Stimulated activated CD4-positive, alpha-beta T cell treated with anti-CD3 and anti-CD28 coated beads, Interleukin-2, amount 100 ng/mL, for 48 hours (primary cell): ENCODE measurements around the gene TMEM259.

Source experiments
- DNase-seq, 2 donors: peaks; one replicate each; pipeline ENCODE4 v3.0.0-alpha.2; 2020

TMEM259 gene

DNA sequence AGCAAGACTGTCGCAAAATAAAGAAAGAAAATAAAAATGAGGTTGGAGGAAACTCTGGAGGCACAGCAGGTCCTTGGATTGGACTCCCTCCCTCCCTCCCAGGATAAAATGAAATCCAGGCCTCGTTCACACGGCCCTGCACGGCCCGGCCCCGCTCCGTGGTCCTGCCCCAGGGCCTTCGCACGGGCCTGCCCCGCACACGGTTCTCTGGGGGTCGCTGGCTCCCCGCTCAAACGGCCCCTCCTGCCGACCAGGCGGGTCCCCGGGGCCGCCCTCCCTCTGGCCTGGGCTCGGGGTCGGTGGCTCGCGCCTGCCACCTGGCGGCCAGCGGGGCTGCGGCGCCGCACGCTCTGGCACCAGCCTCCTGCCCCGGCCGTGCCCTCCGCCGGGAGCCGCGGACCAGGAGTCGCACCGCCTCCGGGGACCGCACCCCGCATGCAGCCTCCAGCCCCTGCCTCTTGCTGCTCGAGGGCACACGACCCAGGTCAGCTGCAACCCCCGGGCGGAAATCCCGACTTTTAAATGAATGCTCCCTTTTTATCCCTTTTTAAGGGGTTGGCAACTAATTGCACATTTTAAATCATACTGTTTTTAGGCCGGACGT lies 38.3 kb downstream of the TMEM259 start:
- peak; percentile 74 to 87 for DNase-seq

DNA sequence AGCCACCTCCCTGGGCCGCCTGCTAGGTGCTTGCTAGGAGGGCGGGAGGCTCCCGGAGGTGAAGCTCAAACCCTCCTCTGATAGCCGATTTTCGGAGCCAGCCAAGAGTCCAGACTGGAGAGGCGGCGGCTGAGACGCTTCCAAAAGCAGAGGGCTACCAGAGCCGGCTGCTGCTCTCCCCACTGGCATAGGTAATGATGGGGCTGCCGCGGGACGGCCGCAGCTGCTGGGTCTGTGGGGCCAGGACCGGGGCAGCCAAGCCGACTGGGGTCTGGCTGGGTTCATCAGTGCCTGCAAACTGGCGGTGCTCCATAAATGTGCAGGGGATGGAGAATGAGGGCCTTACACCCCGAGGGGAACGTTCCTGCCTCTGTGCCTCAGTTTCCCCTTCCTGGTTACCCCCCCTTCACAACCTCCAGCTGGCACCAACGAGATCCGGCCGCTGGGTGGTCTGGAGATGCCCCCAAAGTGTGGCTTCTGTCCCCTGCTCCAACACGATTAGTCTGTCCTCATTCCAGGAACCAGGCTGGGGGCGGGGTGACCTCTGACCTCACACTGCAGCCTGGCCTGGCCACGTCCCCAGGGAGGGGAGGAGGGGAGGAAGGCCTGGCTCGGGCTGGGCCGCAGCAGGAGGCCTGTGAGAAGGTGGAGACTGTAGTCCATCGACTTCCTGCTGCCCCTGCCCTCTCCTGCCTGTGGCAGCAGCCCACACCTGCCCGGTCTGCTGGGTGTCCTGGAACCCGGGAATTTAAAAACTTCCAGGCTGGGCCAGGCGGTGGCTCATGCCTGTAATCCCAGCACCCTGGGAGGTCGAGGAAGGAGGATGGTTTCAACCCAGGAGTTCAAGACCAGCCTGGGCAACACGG lies 40.6 kb downstream of the TMEM259 start:
- DNase-seq = no peak

DNA sequence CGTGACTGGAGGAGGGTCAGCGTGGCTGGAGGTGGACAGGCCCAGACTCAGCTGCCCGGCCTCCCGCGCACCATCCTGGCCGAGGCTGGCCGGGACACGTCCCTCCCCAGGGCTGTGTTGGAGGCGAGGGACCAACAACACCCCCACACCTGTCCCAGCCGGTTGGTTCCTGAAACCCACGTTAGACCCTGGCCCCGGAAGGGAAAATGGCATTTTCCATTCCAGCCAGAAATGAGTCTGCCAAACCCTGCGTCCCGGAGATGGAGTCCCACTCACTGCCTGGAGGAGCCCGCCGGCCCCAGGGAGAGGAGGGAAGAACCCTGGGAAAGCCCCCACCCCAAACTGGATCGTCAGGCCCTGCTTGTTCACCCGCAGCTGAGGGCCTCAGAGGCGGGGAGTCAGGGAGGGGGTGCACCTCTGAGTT lies 41.6 kb downstream of the TMEM259 start:
- no peak for DNase-seq

DNA sequence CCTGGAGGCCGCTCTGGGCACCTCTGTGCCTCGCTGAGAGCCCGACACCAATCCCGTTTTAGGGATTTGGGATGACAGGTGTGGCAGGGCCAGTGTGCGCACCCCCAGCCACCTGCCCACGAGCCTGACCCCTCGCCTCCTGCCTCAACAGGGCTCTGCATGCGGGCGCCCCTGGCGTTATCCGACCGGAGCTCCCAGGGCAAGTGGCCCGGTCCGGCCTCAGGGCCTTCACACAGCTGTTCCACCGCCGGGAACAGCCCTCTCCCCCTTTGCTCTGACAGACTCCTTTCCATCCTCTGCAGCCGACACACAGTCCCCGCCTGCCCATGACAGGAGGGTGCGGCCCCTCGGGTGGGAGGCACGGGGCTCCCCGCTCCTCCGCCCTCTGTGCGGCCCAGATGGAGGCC lies 43.9 kb downstream of the TMEM259 start:
- no peak for DNase-seq

DNA sequence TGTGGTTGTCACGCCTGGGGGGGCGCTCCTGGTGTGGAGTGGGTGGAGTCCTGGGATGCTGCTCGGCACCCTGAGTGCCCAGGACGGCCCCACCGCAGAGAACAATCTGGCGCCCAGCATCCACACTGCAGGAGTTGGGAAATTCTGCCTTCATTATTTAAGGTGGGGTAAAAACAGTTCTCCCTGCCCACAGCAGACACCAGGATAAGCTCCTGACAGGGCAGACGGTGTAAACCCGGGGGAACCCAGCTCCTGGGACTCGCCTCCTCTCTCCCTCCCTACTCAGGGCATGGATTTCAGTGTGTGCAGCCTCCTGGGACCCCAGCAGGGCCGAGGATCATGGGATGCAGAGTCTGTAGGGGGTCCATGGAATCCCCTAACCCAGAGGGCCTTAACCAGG lies 44.4 kb downstream of the TMEM259 start:
- DNase-seq = no peak

DNA sequence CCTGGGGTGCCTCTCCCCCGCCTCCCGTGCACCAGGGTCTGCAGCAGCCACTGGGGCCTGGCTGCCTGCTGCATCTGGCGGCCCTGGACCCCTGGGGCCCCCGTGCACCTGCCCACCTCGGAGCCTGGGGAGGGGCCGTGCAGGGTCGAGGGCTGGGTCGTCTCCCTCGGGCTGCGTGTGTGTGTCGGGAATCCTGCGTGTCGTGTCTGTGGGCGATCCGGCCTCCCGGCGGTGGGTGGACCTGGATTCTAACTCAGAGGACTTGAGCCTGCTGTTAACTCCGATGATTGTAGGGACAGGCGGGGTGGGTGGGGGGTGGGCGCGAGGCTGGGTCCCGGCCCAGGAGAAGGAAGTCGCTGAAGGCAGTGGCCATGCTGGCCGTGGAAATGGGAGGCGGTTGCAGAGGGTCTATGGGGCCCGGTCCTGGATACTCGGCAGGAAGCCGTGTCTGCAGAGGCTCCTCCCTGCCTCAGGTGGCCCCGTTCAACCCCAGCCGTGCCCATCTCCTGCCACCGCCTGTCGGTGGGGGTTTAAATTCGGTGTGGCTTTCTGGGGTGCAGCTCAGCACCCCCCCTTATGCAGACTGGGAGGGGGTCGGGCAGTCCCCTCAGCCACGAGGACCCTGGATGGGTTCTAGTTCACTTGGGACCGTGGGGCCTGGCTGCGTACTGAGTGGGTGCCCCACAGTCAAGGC lies 46.2 kb downstream of the TMEM259 start:
- no peak for DNase-seq

DNA sequence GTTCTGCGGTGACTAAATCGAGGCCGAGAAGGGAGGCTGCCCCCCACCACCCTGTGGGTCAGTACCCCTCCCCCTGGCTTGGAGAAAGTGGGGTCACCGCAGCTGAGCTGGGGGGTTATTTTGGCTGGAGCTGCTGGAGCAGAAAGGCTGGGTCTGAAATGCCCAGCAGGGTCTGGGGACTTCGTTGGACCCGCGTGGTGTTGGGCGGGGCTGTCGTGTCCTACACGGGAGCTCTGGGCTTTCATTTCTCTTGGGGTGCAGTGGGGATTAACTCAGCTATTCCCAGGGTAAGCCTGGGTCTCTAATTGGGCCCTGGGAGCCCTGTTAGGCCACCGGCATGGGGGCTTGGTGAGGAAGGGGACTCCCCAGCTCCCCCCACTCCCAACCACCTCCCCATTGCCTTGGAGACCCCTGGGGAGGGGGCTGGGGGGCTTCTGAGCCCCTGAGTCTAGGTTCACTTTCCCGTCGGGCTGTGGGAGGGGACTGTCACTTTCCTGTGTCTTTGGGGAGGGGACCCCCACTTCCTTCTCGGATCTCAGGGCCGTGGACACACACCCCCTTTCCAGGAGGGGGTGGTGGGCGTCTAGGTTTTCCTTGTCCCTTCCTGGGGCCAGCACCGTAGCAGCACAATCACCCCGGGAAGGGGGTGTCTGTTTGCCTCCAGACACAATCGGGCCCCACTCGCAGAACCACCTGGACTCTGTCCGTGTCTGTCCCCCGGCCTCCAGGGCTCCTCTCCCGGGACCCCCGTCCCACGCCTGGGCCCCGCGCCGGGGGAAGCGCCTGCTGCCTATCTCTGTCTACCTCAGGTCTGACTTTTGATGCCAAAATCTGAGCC lies 47.0 kb downstream of the TMEM259 start:
- no peak for DNase-seq

DNA sequence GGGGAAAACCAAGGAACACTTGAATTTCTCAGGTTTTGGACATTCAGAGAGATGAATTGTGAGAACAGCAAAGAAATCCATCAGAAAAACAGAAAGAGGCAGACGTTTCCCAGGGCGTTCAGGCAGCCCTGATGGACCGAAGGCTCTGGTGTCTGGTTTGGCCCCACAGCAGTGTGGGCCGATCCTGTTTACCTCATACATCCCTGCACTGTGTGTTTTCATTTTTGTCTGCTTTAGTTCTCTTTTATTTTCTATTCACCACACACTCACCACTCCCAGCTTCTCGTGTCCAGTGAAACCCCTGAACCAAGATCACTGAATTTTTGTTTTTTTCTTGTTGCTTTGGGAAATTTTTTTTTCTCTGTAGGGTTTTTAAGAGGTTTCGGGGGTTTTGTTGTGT lies 48.6 kb downstream of the TMEM259 start:
- DNase-seq = no peak

DNA sequence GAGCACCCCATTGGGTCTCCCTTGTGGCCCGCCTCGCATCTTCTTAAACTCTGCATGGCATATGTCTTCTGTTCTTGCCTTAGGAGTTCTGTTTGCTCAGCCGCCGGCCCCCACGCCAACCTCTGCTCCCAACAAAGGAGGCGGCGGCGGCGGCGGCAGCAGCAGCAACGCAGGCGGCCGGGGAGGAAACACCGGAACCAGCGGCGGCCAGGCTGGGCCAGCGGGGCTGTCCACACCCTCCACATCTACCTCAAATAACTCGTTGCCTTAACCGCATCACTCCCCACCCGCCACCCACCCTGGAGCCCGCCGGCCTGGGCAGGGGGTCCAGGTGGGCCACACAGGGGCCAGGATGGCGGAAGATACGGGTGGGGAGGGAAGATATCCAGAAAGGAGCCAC lies 49.1 kb downstream of the TMEM259 start:
- DNase-seq = no peak

DNA sequence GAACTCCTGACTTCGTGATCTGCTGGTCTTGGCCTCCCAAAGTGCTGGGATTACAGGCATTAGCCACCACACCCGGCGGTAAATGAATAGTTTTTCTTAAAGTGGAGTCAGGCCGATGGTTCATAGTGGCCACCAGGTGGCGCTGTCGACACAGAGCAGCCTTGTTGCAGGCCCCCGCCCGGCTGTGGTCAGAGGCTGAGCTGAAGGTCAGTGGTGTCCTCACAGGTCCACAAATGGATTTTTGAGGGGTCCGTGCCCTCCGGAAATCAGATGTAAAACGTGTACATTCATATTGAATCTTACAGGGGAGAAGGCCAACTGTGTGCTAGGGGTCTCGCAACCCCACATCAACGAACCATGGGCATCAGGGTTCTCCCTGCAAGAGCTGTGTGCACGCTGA lies 50.2 kb downstream of the TMEM259 start:
- DNase-seq = no peak

DNA sequence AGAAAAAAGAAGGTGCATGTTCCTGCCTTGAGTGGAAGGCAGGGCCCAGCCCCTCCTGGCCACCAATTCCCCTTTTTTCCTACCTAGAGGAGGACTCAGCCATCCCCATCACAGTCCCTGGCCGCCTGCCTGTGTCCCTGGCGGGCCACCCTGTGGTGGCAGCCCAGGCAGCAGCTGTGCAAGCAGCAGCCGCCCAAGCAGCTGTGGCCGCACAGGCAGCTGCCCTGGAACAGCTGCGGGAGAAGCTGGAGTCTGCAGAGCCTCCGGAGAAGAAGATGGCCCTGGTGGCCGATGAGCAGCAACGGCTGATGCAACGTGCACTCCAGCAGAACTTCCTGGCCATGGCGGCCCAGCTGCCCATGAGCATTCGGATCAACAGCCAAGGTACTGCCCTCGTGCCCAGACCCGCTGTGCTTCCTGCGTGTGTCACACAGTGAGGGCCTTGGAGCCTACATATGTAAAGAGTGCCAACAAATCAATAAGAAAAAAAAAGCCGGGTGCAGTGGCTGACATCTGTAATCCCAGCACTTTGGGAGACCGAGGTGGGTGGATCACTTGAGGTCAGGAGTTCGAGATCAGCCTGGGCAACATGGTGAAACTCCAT lies 54.3 kb downstream of the TMEM259 start:
- DNase-seq = no peak

DNA sequence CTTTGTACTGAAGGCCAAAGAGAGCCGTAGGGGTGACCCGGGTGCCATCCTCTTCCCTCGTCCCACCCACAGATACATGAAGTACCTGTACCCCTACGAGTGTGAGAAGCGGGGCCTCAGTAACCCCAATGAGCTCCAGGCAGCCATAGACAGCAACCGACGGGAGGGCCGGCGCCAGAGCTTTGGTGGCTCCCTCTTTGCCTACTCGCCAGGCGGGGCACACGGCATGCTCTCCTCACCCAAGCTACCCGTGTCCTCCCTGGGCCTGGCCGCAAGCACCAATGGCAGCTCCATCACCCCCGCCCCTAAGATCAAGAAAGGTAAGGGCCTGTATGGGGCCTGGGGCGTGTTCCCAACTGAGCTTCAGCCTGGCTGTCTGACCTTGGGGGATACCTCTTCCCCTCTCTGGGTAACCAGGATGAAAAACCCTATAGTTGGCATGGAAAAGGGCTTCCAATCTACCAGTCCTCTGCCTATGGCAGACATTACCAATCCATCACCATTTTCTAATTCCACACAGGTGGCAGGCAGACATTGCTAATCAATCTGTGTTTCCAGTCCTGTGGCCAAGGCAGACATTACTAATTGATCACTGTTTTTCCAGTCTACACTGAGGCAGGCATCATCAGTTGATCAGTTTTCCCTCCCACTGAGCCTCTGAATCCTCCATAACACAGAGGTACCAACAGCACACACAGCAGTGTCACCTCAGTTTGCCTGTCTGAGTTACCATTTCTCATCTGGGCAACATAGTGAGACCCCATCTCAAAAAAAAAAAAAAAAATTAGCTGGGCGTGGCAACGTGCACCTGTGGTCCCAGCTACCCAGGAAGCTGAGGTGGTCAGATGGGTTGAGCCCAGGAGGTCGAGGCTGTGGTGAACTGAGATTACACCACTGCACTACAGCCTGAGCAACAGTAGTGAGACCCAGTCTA lies 55.9 kb downstream of the TMEM259 start:
- DNase-seq = no peak

DNA sequence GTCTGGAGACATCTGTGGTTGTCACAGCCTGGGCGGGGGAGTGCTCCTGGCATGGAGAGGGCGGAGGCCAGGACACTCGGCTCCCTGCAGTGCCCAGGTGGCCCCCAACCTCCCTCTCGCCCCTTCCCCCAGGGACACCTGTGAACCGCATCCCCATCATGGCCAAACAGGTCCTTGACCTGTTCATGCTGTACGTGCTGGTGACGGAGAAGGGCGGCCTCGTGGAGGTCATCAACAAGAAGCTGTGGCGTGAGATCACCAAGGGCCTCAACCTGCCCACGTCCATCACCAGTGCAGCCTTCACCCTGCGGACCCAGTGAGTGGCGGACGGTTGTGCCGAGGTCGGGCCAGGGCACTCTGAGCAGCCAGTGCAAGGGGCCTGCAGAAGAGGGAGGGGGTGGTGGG lies 56.8 kb downstream of the TMEM259 start:
- no peak for DNase-seq

DNA sequence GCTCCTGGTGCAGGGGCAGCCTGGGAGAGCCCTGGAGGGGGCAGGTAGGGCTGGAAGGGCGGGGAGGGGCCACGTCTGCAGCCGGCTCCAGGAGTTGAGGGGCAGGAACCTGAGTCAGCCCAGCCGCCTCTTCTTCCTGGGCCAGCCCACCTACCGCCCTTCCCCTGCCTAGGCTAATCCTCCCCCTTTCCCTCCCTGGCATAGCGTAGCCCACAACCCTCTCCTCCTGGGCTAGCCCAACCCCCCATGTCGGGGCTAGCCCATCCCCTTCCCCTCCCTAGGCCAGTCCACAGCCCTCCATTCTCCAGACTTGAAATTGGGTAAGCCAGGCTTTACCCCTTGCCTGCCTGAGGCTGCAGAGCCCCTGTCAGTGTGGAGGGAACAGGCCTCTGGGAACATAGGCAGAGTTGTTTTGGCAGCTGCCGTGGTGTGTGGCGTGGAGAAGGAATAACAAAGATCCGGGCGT lies 57.4 kb downstream of the TMEM259 start:
- DNase-seq = no peak

DNA sequence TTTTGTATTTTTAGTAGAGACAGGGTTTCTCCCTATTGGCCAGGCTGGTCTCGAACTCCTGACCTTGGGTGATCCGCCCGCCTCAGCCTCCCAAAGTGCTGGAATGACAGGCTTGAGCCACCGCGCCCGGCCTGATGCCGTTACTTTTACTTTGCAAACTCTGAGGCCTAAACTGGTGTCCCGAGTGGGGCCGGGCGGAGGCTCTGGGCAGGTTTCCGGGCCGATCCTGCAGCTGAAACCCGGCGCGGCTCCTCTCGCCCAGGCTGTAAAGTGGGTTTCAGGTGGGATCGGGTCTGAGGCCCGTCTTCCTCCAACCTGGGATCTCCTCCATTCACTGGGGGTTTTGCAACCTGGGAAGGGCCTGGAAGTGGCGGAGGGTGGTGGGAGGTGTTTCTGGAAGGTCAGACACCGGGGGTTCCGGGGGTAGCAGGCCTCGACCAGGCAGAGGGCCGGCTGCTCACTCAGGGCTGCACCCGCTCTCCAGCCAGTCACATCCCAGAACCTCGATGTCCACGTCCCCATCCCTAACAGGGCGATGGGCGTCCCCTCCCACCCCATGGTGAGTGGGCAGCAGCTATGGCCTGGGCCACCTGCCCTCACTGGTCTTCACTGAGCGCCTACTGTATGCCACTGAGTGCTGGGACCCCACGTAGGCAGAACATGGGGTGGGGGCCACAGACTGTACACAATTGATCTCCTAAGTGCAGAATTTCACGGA lies 58.1 kb downstream of the TMEM259 start:
- DNase-seq = no peak

DNA sequence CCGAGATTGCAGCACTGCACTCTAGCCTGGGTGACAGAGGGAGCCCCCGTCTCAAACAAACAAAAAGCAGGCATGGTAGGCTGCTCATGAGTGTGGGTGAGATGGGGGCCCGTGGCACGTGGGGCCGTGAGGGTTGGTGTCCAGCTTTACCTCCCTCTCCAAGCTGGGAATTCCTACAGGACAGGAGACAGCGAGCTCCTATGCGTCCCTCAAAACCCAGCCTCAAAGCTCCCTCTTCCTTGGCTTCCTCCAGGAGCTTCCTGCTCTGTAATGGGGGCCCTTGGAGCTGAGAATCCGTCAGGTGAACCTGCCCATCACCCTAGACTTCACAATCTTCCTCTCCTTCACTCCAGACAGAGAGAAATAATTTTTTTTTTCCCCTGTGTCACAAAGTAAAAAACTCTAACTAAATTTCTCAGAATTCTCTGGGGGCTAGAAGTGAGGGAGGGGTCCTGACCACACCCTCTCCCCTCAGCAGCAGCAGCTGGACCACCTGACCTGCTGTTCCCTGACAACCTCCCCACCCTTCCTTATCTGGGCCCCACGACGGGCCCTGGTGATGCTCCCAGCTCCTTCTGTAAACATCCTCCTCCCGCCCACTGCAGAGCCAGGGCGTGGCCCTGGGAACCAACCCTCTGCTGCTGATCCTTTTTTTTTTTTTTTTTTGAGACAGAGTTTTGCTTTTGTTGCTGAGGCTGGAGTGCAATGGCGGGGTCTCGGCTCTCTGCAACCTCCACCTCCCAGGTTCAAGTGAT lies 58.9 kb downstream of the TMEM259 start:
- DNase-seq = no peak

DNA sequence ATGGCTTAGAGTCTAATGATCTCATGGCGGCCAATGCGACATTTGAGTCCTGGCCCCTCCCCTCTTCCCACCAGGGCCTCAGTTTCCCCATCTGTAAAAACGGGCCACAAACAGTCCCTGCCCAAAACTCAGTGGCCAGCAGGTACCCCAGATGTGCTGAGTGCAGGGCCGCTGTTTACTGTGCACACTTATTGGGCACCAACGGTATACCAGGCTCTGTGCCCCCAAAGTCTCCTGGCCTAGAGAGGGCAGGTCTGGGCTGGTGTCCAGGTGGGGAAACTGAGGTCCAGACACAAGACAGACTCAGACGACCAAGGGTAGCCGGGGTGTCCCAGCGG lies 60.4 kb downstream of the TMEM259 start:
- no peak for DNase-seq

DNA sequence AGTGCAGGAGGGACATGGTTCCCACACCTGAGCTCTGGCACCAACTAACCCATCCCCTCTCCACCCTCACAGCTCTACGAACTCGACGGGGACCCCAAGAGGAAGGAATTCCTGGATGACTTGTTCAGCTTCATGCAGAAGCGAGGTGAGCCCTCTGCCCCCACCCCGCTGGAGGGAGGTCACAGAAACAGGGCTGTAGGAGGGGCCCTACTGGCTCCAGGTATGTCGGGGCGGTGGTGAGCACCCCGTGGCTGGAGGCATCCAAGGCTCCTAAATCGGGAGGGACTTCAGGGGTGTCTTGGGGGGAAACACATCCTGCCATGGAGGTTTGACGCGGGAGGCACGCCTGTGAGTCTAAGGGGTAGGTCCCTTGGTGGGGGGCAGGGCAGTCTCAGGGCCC lies 60.9 kb downstream of the TMEM259 start:
- DNase-seq = no peak
